Activated CD8-positive, alpha-beta memory T cell treated with anti-CD3 and anti-CD28 coated beads for 1 hour (primary cell): ENCODE data around the gene A2ML1.
"Not testable (repeated sequence)": the region's sequence is repeated elsewhere in the genome, so short reads cannot be mapped to it uniquely, and the experiment has no call there.

Experiments
- DNase-seq, 2 donors: peaks; one replicate each; pipeline ENCODE4 v3.0.0-alpha.2; 2020; ENCODE audit warnings: low read depth in 1 of 2; ENCODE audit errors: extremely low read depth in 1 of 2

A2ML1 gene

GRCh38 chr12:8816448-8817050 is 5.9 kb upstream of the A2ML1 start:
- DNase-seq = no peak

GRCh38 chr12:8817856-8818255 is 4.6 kb upstream of the A2ML1 start:
- no peak for DNase-seq

- DNase-seq = no peak
These were observed 3.9 kb upstream of the A2ML1 start for GRCh38 chr12:8818526-8818925.

- DNase-seq = no peak
These were observed 2.8 kb upstream of the A2ML1 start for GRCh38 chr12:8819666-8819980.

GRCh38 chr12:8820676-8821407 is 1.6 kb upstream of the A2ML1 start:
- not testable (repeated sequence) for DNase-seq

- DNase-seq = no peak
These were observed 830 bp upstream of the A2ML1 start for GRCh38 chr12:8821591-8821990.

GRCh38 chr12:8823565-8824300 is 1.3 kb downstream of the A2ML1 start:
- DNase-seq = no peak

- no peak for DNase-seq
These were observed 5.3 kb downstream of the A2ML1 start for GRCh38 chr12:8827551-8828256.

- DNase-seq = no peak
These were observed 6.1 kb downstream of the A2ML1 start for GRCh38 chr12:8828257-8829124.

- no peak for DNase-seq
These were observed 6.7 kb downstream of the A2ML1 start for GRCh38 chr12:8829125-8829518.

GRCh38 chr12:8829621-8830020 is 7.2 kb downstream of the A2ML1 start:
- DNase-seq = no peak

- DNase-seq = no peak
These were observed 8.7 kb downstream of the A2ML1 start for GRCh38 chr12:8831116-8831515.

GRCh38 chr12:8832500-8832899 is 10.1 kb downstream of the A2ML1 start:
- no peak for DNase-seq

GRCh38 chr12:8834230-8834629 is 11.8 kb downstream of the A2ML1 start:
- DNase-seq = no peak

- no peak for DNase-seq
These were observed 14.9 kb downstream of the A2ML1 start for GRCh38 chr12:8837291-8837690.

GRCh38 chr12:8840321-8840720 is 17.9 kb downstream of the A2ML1 start:
- no peak for DNase-seq

- no peak for DNase-seq
These were observed 18.7 kb downstream of the A2ML1 start for GRCh38 chr12:8840938-8841633.

GRCh38 chr12:8841778-8842177 is 19.4 kb downstream of the A2ML1 start:
- no peak for DNase-seq

GRCh38 chr12:8844665-8845064 is 22.2 kb downstream of the A2ML1 start:
- DNase-seq = no peak

GRCh38 chr12:8846305-8846704 is 23.9 kb downstream of the A2ML1 start:
- DNase-seq = no peak
